ENCODE measurements around the gene ARF1.

ARF1 gene

DNA sequence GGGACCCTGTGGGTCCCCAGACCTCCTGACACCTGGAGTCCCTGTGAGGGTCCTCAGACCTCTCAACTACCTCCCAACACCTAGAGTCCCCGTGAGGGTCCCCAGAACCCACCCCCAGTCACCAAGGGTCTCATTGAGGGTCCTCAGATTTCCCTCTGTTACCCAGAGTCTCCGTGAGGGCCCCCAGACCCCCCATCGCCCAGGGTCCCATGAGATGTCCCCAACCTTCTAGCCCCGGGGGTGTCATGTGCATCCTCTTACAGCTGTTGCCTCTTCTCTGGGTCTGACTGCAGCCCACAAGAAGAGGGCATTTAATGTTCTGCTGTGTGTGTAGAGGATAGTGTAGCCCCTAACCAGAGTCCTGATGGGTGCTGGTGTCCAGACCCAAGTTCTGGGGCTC lies 65.3 kb downstream of the ARF1 start:
- no peak for TF ChIP-seq POLR2A (IDR thresholded peaks at IDR 0.05; ENCODE audit: low read depth, low read length)
- TF ChIP-seq POLR2AphosphoS5 (IDR thresholded peaks at IDR 0.05; ENCODE audit: low read depth, low read length), result no peak
- no peak for TF ChIP-seq TAF1 (IDR thresholded peaks at IDR 0.05; ENCODE audit: borderline replicate concordance, low read depth, low read length)
- FAIRE-seq (no peak), DNase-seq (ENCODE audit: insufficient read length) (no peak)

DNA sequence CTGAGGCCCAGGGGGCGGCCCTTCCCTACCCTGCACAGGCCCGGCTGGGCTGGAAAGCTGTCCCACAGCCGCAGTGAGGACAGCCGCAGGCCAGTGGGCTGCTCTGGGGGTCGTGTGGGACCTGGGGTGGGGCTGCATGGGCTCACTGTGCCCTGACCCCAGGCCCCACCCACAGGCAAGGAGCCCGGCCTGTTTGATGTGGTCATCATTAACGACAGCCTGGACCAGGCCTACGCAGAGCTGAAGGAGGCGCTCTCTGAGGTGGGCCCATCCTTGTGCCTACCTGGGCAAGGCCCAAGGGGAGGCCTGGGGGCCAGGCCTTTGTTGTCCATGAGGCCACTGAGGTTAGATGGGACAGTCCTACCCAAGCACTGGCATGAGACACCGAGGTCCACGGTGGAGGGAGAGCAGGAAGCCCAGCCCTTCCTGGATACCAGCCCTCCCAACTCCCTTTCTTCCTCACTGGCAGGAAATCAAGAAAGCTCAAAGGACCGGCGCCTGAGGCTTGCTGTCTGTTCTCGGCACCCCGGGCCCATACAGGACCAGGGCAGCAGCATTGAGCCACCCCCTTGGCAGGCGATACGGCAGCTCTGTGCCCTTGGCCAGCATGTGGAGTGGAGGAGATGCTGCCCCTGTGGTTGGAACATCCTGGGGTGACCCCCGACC lies 65.8 kb downstream of the ARF1 start:
- DNase-seq (ENCODE audit: insufficient read length) (no peak), FAIRE-seq (no peak)
- TF ChIP-seq TAF1 (IDR thresholded peaks at IDR 0.05; ENCODE audit: borderline replicate concordance, low read depth, low read length) (no peak), POLR2AphosphoS5 (IDR thresholded peaks at IDR 0.05; ENCODE audit: low read depth, low read length) (no peak), POLR2A (IDR thresholded peaks at IDR 0.05; ENCODE audit: low read depth, low read length) (no peak)

All from GM12892 (cell line).